ENCODE measurements around the gene LY6G5C. TPM values are rescaled to one million over a fixed set of nuclear protein-coding genes. Genes with fewer than 3 reads are reported as not detected.

LY6G5C gene
- total RNA-seq, 1 donor from 2014 or later: 22.0 TPM

GRCh38 chr6:31634131-31634530, 46.7 kb downstream of the LY6G5C start:
- Mint-ChIP-seq H3K36me3 (ENCODE audit: low read depth, unreplicated experiment) (peaks cover 35% of the 10 kb centered on the region), H3K9me3 (ENCODE audit: unreplicated experiment) (no peaks in the 10 kb centered on the region), H3K4me3 (ENCODE audit: unreplicated experiment) (no peak overlapping the region), H3K27ac (ENCODE audit: unreplicated experiment) (no peak overlapping the region), H3K4me1 (ENCODE audit: unreplicated experiment) (no peaks in the 10 kb centered on the region), H3K27me3 (ENCODE audit: unreplicated experiment) (peaks cover 12% of the 10 kb centered on the region)
- TF ChIP-seq, protein P1, sequence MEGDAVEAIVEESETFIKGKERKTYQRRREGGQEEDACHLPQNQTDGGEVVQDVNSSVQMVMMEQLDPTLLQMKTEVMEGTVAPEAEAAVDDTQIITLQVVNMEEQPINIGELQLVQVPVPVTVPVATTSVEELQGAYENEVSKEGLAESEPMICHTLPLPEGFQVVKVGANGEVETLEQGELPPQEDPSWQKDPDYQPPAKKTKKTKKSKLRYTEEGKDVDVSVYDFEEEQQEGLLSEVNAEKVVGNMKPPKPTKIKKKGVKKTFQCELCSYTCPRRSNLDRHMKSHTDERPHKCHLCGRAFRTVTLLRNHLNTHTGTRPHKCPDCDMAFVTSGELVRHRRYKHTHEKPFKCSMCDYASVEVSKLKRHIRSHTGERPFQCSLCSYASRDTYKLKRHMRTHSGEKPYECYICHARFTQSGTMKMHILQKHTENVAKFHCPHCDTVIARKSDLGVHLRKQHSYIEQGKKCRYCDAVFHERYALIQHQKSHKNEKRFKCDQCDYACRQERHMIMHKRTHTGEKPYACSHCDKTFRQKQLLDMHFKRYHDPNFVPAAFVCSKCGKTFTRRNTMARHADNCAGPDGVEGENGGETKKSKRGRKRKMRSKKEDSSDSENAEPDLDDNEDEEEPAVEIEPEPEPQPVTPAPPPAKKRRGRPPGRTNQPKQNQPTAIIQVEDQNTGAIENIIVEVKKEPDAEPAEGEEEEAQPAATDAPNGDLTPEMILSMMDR (IDR thresholded peaks at IDR 0.05; ENCODE audit: unreplicated experiment): no peak
- DNase-seq (ENCODE audit: low spot score): no peak

- TF ChIP-seq, protein P1 (IDR thresholded peaks at IDR 0.05; ENCODE audit: unreplicated experiment): no peak
- no peak for DNase-seq (ENCODE audit: low spot score)
- H3K4me1 Mint-ChIP-seq (ENCODE audit: unreplicated experiment): no peaks in the 10 kb centered on the region
- peaks cover 8% of the 10 kb centered on the region for H3K27me3 Mint-ChIP-seq (ENCODE audit: unreplicated experiment)
- peaks cover 32% of the 10 kb centered on the region for H3K36me3 Mint-ChIP-seq (ENCODE audit: low read depth, unreplicated experiment)
- no peaks in the 10 kb centered on the region for H3K9me3 Mint-ChIP-seq (ENCODE audit: unreplicated experiment)
- no peak overlapping the region for H3K27ac Mint-ChIP-seq (ENCODE audit: unreplicated experiment)
- no peak overlapping the region for H3K4me3 Mint-ChIP-seq (ENCODE audit: unreplicated experiment)
These were observed 47.4 kb downstream of the LY6G5C start for GRCh38 chr6:31633447-31633846.

DNA sequence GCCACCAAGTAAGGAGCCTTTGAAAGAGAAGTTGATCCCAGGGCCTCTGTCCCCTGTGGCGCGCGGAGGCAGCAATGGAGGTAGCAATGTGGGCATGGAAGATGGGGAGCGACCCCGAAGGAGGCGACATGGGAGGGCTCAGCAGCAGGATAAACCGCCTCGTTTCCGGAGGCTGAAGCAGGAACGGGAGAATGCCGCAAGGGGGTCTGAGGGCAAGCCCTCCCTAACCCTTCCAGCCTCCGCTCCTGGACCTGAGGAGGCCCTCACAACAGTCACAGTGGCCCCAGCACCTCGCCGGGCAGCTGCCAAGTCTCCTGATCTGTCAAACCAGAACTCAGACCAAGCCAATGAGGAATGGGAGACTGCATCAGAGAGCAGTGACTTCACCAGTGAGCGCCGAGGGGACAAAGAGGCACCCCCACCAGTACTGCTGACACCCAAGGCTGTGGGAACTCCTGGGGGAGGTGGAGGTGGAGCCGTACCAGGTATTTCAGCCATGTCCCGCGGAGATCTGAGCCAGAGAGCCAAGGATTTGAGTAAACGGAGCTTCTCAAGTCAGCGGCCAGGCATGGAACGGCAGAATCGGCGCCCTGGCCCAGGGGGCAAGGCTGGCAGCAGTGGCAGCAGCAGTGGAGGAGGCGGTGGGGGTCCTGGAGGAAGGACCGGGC, 48.5 kb downstream of the LY6G5C start:
- no peak for DNase-seq (ENCODE audit: low spot score)
- no peak overlapping the region for H3K27ac Mint-ChIP-seq (ENCODE audit: unreplicated experiment)
- H3K4me1 Mint-ChIP-seq (ENCODE audit: unreplicated experiment): no peaks in the 10 kb centered on the region
- no peaks in the 10 kb centered on the region for H3K9me3 Mint-ChIP-seq (ENCODE audit: unreplicated experiment)
- H3K27me3 Mint-ChIP-seq (ENCODE audit: unreplicated experiment): peaks cover 8% of the 10 kb centered on the region
- H3K4me3 Mint-ChIP-seq (ENCODE audit: unreplicated experiment): no peak overlapping the region
- H3K36me3 Mint-ChIP-seq (ENCODE audit: low read depth, unreplicated experiment): peaks cover 35% of the 10 kb centered on the region
- TF ChIP-seq, protein P1 (IDR thresholded peaks at IDR 0.05; ENCODE audit: unreplicated experiment): no peak

- H3K36me3 Mint-ChIP-seq (ENCODE audit: low read depth, unreplicated experiment): peaks cover 40% of the 10 kb centered on the region
These were observed 49.1 kb downstream of the LY6G5C start for GRCh38 chr6:31631681-31632278.

GRCh38 chr6:31631209-31631608, 49.7 kb downstream of the LY6G5C start:
- Mint-ChIP-seq H3K27me3 (ENCODE audit: unreplicated experiment) (peaks cover 6% of the 10 kb centered on the region), H3K4me1 (ENCODE audit: unreplicated experiment) (no peaks in the 10 kb centered on the region), H3K9me3 (ENCODE audit: unreplicated experiment) (no peaks in the 10 kb centered on the region), H3K27ac (ENCODE audit: unreplicated experiment) (no peak overlapping the region), H3K36me3 (ENCODE audit: low read depth, unreplicated experiment) (peaks cover 42% of the 10 kb centered on the region), H3K4me3 (ENCODE audit: unreplicated experiment) (no peak overlapping the region)
- TF ChIP-seq, protein P1 (IDR thresholded peaks at IDR 0.05; ENCODE audit: unreplicated experiment): no peak
- no peak for DNase-seq (ENCODE audit: low spot score)

More at GRCh38 chr6:31631681-31632278, 49.1 kb downstream of the LY6G5C start:
- Mint-ChIP-seq H3K4me1 (ENCODE audit: unreplicated experiment) (no peaks in the 10 kb centered on the region), H3K27me3 (ENCODE audit: unreplicated experiment) (peaks cover 8% of the 10 kb centered on the region), H3K4me3 (ENCODE audit: unreplicated experiment) (no peak overlapping the region), H3K9me3 (ENCODE audit: unreplicated experiment) (no peaks in the 10 kb centered on the region), H3K27ac (ENCODE audit: unreplicated experiment) (no peak overlapping the region)
- TF ChIP-seq, protein P1 (IDR thresholded peaks at IDR 0.05; ENCODE audit: unreplicated experiment): no peak
- no peak for DNase-seq (ENCODE audit: low spot score)
